Esophagus squamous epithelium (tissue), 4 donors: Measurements from ENCODE around the gene SUPT20HL1.

ENCODE experiments used
- CTCF ChIP-seq, 6 experiments: fragments of 450-650 bp in 4 of 6; fragments of 200-600 bp in 2 of 6; sonication (generic) in 2 of 6; IDR thresholded peaks; one replicate each; pipeline ENCODE4 v1.5.1; 2016 to 2019; ENCODE audit warnings: antibody characterized with exemption in 6 of 6, mild to moderate bottlenecking in 4 of 6, moderate library complexity in 4 of 6
- POLR2A ChIP-seq, 4 donors: fragments of 450-650 bp; IDR thresholded peaks; one replicate each; pipeline ENCODE4 v1.6.1; 2017; ENCODE audit warnings: antibody characterized with exemption in 4 of 4, mild to moderate bottlenecking in 4 of 4, moderate library complexity in 3 of 4

DNA sequence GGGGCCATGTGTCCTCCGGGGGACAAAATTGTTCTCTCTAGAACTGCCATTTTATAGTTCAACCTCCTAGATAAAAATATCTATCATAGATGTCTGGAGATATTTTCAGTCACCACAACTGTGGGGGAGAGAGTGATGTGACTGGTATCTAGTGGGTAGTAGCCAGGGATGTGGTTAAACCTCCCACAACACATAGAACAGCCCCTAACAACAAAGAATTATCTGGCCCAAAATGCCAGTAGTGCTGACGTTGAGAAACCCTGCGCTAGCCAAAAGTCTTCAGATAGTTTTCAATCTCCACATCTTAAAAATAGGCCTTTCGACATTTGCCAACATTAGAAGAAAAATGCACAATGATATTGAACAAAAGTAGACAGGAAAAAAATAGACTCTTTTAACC lies 27.6 kb upstream of the SUPT20HL1 start:
- TF ChIP-seq CTCF (IDR thresholded peaks at IDR 0.05) = no peak
- TF ChIP-seq POLR2A (IDR thresholded peaks at IDR 0.05) = no peak
